ENCODE data around the gene PAK6.

DNA sequence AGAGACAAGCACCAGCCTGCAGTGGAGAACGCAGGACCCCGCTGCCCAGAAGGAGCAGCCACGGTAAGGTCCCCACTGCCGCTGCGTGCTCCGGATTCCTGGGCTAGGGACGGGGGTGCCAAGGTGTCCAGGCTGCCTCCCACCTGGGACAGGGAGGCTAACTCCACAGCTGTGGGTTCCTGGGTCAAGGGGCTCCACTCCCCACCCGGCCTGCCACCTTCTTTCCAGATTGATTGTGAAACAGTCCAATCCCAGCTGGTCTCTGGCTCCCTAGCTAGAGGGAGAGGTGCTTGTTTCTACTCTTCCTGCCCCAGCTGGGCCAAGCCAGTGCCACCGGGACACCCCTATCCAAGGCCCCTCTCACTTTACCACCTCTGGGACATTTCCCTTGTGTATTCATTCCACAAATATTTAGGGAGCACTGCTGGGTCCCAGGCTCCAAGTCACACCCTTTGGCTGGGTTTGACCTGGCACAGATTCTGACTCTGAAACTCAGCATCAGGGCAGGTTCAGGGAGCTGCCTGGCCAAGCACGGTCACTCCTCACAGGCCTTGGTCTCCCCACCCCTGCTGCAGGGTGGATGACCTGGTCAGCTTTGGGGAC, 1.9 kb downstream of the PAK6 start:
- TF ChIP-seq POLR2A (IDR thresholded peaks at IDR 0.05; ENCODE audit: low read depth, low read length) (no peak), TAF1 (IDR thresholded peaks at IDR 0.05; ENCODE audit: low read depth, low read length) (no peak), POLR2AphosphoS5 (IDR thresholded peaks at IDR 0.05; ENCODE audit: low read depth, low read length) (no peak)

Data from GM12891 (cell line).